Astrocyte of the hippocampus (primary cell): ENCODE data around the gene ABCC6.
"Not testable (repeated sequence)": the region's sequence is repeated elsewhere in the genome, so short reads cannot be mapped to it uniquely, and the experiment has no call there.

ENCODE experiments used
- DNase-seq: peaks from one replicate; pipeline ENCODE4 v3.0.0; 2011; ENCODE audit warnings: low read depth, low spot score

Gene ABCC6

GRCh38 chr16:16222850-16223661, at the start of gene ABCC6:
Gene ABCC6 (minus strand): TSS chr16:16223494. CDS start chr16:16223434, 60 bp downstream.
- not testable (repeated sequence) for DNase-seq

GRCh38 chr16:16272573-16273221, 49.4 kb upstream of the ABCC6 start:
- not testable (repeated sequence) for DNase-seq

GRCh38 chr16:16271658-16272057, 48.4 kb upstream of the ABCC6 start:
- DNase-seq = not testable (repeated sequence)

- peak; percentile 17 for DNase-seq
Measured at GRCh38 chr16:16268185-16268808, 45.0 kb upstream of the ABCC6 start.

GRCh38 chr16:16267708-16268107, 44.4 kb upstream of the ABCC6 start:
- not testable (repeated sequence) for DNase-seq

GRCh38 chr16:16265044-16265443, 41.8 kb upstream of the ABCC6 start:
- not testable (repeated sequence) for DNase-seq

- not testable (repeated sequence) for DNase-seq
Measured at GRCh38 chr16:16263947-16264346, 40.7 kb upstream of the ABCC6 start.

GRCh38 chr16:16262954-16263555, 39.8 kb upstream of the ABCC6 start:
- not testable (repeated sequence) for DNase-seq

- not testable (repeated sequence) for DNase-seq
Measured at GRCh38 chr16:16259971-16260370, 36.7 kb upstream of the ABCC6 start.

- peak; percentile 8 for DNase-seq
Measured at GRCh38 chr16:16258822-16259221, 35.5 kb upstream of the ABCC6 start.

- not testable (repeated sequence) for DNase-seq
Measured at GRCh38 chr16:16257301-16257923, 34.1 kb upstream of the ABCC6 start.

GRCh38 chr16:16252377-16252776, 29.1 kb upstream of the ABCC6 start:
- not testable (repeated sequence) for DNase-seq

- not testable (repeated sequence) for DNase-seq
Measured at GRCh38 chr16:16249621-16250330, 26.5 kb upstream of the ABCC6 start.

- DNase-seq = not testable (repeated sequence)
Measured at GRCh38 chr16:16247439-16247838, 24.1 kb upstream of the ABCC6 start.

- DNase-seq = not testable (repeated sequence)
Measured at GRCh38 chr16:16246578-16247262, 23.4 kb upstream of the ABCC6 start.

- not testable (repeated sequence) for DNase-seq
Measured at GRCh38 chr16:16243886-16244285, 20.6 kb upstream of the ABCC6 start.

GRCh38 chr16:16240667-16241066, 17.4 kb upstream of the ABCC6 start:
- DNase-seq = not testable (repeated sequence)

GRCh38 chr16:16237738-16238137, 14.4 kb upstream of the ABCC6 start:
- DNase-seq = not testable (repeated sequence)

- DNase-seq = not testable (repeated sequence)
Measured at GRCh38 chr16:16237071-16237470, 13.8 kb upstream of the ABCC6 start.

- DNase-seq = not testable (repeated sequence)
Measured at GRCh38 chr16:16232692-16233061, 9.4 kb upstream of the ABCC6 start.
